ENCODE results near the gene ILKAP.

GRCh38 chr2:238240757-238241711 is 37.5 kb upstream of the ILKAP start:
- TF ChIP-seq YY1 (IDR thresholded peaks at IDR 0.05; ENCODE audit: insufficient read depth, insufficient read length) (no peak), SUZ12 (IDR thresholded peaks at IDR 0.05; ENCODE audit: extremely low read depth, insufficient read depth, insufficient read length) (no peak)

All from NT2/D1 (cell line).